Stimulated activated CD8-positive, alpha-beta memory T cell treated with anti-CD3 and anti-CD28 coated beads, Interleukin-12 subunit alpha, Interleukin-12 subunit beta, amount 100 ng/mL, for 24 hours (primary cell): ENCODE results near the gene FAM169A.
"Not testable (repeated sequence)": the region's sequence is repeated elsewhere in the genome, so short reads cannot be mapped to it uniquely, and the experiment has no call there.

Experiments
- DNase-seq: peaks from one replicate; pipeline ENCODE4 v3.0.0-alpha.2; 2020; ENCODE audit errors: extremely low read depth

Gene FAM169A

GRCh38 chr5:74870299-74871067 lies 4.3 kb upstream of the FAM169A start:
- DNase-seq: no peak

- not testable (repeated sequence) for DNase-seq
Measured at GRCh38 chr5:74869414-74869813, 3.2 kb upstream of the FAM169A start.

DNA sequence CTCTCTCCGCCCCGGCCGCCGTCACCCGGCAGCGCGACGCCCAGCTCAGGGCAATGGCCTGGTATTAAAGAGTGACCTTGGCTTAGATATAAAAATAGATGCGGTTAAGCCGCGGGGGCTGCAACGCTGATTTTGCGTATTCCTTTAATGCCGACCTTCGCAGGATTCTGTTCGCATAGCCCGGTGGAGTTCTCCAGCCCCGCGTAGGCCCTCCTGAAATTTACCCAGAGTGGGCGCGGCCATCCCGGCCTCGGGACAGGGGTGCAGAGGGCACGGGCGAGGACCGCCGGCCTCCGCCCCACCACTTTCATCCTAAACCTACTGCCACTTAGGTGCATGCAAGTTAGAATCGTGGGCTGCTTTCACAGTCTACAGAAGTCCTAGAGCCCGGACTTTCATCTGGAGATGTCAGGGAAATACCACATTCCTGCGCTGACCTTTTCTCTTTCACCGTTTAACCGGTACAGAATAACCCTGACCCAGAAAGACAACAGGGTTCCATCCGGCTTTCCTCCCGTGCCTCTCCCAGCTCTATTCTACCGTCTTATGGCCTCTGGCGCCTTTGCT lies 492 bp upstream of the FAM169A start:
- no peak for DNase-seq

DNA sequence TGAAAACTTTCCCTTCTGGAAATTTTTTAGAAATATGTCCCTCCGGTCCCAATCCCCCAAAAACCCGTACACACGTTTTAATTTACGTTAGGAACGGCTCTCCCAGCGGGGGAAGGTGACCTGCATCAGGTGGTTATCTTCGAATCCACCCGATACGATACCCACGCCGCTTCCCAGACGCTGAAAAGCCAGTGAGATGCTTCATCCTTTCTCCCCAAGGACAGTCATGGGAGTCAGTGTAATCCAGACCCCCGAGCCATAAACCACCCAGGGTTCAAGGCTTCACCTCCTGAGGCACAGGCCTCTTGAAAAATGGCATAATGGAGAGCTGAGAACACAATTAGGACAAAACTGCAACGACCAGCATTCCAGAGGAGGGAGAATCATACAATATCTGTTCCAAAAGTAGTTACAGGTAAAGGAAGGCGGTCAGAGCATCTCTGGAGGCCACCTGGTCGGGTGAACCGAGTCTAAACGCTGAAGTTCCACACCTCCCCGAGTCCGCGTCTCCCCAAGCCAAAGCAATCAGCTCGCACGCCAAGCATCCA lies 857 bp downstream of the FAM169A start:
- DNase-seq: no peak

- no peak for DNase-seq
Measured at GRCh38 chr5:74864823-74865222, 1.4 kb downstream of the FAM169A start.

- DNase-seq: no peak
Measured at GRCh38 chr5:74863726-74864125, 2.5 kb downstream of the FAM169A start.

GRCh38 chr5:74862221-74862620 lies 4.0 kb downstream of the FAM169A start:
- DNase-seq: no peak

DNA sequence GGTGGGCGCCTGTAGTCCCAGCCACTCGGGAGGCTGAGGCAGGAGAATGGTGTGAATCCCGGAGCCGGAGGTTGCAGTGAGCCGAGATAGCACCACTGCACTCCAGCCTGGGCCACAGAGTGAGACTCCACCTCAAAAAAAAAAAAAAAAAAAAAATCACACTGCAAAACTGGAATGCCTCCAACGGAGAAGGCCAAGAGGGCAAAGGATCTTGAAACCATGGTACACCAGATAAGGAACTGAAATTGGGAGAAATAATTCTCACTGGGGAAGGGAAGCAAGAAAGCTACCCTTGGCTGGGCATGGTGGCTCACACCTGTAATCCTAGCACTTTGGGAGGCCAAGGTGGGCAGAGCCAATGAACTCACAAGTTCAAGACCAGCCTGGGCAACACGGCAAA lies 9.2 kb downstream of the FAM169A start:
- not testable (repeated sequence) for DNase-seq

- DNase-seq: no peak
Measured at GRCh38 chr5:74853256-74853655, 12.9 kb downstream of the FAM169A start.

DNA sequence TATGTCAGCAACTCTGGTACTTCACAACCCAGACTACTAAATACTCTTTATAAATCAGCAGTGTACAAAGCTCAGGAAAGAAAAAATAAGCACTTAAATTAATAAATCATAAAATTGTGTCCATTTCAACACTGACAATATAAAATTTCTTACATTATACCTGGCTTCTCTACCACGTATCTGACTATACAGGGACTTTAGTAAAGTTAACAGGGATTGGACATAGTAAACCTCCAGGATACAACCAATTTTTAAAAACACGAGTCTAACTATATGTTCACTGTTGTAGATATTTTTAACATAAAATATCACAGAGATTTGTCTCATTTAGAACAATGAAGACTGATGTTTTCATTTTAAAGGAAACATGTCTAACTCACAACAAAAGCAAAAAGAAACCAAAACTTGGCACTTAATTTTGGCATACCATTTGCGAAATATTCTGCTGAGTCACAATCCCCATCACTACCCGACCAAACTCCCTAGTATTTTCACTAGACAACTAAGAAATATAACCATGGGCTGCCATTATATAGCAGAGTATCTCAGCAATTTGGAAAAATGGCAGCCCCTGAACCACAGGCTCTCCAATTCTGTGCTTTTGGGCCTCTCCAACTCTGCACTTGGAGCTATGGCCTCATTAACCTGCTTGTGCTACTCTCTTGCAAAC lies 14.4 kb downstream of the FAM169A start:
- DNase-seq: no peak

DNA sequence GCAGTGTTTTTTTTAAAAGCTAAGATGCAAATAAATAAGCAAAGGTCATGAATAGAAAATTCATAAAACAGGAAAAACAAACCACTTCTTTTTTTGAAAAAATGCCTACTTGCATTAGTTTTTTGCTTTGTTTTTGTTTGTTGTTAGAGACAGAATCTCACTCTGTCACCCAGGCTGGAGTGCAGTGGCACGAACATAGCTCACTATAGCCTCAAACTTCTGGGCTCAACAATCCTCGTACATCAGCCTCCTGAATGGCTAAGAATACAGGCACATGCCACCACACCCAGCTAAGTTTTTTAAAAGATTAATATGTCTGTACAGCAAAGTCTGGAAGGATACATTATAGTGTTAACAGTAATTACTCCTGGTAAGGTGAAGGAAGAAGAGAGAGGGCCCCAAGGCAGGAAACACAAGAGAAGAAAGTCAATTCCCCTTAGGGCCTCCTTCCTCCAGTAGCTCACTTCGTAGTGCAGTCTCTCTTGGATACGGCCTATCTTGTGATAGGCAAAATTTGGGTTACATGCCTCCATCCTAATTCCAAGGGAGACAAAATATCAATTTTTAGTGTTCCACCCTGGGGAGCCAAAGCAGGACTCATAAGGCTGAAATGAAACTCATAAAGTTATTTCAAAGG lies 15.3 kb downstream of the FAM169A start:
- no peak for DNase-seq

DNA sequence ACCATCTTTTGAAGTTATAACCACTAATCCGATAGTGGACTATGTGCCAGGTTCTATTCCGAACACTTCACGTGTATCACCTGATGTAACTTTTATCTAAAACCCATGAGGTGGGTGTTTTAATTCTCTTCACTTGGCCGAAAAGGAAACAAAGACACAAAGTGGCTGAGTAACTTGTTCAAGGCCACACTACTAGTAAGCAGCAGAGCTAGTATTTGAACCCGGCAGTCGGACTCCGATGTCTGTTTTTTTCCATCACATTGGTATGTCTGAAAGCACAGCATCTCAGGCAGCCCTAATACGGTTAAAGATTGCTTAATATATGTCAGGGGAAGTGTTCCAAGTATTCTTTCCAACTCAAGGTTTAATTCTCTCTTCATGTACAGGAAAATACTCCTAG lies 16.2 kb downstream of the FAM169A start:
- no peak for DNase-seq

DNA sequence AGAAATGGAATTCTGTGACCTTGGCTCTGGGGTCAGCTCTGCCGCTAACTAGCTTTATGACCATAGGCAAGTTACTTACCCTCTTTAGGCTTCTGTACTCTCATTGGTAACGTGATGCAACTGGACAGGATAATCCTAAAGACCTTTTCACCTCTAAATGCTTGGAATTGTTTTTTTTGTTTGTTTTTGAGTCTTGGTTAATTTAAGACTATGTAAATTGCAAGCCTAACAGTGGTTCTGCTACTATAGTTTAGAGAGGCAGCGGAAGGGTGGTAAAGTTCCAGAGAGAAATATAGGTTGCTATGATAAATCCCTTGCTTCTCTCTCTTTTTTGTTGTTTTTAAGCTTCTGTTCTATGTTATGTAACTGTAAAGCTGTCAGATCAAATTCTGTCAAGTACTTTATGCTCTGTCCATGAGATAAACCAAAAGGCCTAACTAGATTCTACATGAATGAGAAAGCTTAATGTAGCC lies 17.6 kb downstream of the FAM169A start:
- no peak for DNase-seq

DNA sequence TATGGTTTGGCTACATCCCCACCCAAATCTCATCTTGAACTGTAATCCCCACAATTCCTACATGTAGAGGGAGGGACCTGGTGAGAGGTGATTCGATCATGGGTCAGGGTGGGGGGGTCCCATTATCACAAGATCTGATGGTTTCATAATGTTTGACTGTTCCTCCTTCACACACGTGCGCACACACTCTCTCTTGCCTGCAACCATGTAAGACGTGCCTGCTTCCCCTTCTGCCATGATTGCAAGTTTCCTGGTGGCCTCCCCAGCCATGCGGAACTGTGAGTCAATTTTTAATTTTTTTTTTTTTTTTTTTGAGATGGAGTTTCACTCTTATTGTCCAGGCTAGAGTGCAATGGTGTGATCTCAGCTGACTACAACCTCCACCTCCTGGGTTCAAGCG lies 27.0 kb downstream of the FAM169A start:
- DNase-seq: no peak

DNA sequence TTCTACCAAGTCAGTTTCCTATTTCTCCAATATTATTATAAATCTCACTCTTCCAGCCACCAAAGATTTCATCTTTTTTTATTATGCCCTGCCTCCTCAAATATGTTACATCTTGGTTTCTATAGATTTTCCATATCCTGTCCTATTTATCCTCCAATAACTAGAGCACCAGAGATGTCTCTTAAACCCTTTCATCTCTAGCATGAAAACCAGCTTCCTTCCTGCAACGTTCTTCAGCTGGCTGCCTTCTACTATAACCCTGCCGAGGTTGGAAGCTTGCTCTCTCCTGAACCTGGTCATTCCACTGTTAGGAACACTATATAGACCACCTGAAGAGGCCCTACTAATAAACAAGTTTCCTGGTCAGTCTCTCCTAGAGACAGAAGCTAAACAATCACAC lies 27.9 kb downstream of the FAM169A start:
- no peak for DNase-seq

DNA sequence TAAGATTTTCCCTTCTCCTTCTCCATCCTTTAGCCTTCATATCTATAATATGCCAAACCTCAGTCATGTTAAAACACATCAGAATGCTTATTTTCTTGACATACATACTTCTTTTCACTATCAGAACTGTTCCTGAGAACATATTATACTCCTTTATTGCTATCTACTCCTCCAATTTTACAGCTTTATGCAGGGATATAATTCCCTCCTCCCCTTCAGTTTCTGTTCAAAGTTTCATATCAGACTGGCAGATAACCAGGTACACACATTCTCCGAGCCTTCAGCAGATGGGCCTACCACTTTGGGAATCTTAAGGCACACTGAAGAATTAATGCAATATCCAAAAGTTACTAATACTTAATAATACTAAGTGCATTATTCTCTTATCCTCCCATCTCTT lies 29.1 kb downstream of the FAM169A start:
- DNase-seq: no peak

DNA sequence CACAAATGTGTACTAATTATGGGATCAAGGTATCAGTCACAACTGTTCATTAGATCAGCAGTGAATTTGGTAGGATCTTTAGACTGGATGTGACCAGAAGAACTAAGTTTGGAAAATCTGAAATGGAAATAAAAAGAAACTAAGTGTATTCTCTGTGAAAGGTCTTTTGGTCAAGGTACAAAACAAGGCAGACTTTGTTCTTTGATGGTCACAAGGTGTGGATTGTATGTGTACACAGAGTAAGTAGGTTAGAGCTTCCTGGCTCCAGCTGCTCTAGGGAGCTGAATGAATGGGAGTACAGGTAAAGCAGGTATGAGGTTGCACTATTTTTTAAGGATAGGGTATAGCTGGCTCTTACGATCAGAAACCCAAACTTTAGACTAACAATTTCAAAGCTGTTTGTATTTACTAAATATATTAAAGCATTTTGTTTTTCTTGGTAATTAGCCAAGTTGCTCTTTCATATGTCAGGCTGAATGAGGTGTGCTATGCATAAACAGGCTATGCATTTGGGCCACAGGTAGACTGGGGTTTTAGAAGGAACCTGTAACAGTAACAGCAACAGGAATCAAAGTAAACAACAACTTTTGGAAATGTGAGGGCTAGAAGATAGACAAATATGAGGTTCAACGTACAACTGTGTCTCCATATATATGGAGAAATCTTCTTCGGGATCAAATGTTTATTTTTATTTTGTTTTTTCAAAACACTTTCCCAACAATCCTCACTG lies 32.5 kb downstream of the FAM169A start:
- DNase-seq: no peak

DNA sequence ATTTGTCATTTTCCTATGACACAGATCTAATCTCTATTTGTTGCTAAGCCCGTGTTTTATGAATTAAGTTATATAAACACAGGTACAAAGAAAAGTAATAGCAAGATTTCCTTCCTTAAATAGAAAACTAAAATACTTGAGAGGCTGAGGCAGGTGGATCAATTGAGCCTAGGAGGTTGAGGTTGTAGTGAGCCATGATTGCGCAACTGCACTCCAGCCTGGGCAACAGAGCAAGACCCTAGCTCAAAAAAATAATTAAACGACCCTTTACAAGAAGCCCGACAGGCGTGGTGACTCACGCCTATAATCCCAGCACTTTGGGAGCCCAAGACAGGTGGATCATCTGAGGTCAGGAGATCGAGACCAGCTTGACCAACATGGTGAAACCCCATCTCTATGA lies 36.8 kb downstream of the FAM169A start:
- no peak for DNase-seq

DNA sequence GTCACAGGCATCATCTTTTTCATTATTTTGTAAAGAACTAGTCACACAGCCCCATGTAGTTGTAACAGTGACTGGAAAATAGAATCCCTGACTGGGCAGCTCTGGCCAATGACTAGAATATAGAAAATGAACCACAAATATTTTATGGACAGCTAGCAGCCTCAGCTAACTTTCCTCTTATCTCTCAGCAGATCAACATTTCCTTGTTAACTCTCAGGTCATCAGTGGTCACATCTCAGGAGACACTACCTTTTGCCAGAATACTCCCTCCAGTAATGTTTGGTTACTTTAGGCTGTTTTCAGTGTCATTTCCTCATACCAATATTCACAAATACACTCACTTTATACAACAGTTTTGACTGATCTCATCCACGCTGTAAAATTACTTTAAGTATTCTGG lies 43.9 kb downstream of the FAM169A start:
- no peak for DNase-seq

DNA sequence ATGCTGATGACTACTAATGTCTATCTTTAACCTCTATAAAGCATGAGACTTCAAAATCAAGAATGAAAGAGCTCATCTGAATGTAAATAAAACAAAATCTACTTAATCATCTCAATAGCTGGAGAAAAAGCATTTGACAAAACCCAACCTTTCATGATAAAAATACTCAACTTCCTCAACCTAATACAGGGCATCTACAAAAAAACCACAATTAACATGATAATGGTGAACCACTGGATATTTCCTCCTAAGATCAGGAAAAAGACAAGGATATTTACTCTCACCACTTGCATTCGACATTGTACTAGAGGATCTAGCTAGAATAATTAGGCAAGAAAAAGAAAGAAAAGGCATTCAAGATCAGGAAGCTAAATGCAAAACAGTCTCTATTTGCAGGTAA lies 49.3 kb downstream of the FAM169A start:
- DNase-seq: no peak

DNA sequence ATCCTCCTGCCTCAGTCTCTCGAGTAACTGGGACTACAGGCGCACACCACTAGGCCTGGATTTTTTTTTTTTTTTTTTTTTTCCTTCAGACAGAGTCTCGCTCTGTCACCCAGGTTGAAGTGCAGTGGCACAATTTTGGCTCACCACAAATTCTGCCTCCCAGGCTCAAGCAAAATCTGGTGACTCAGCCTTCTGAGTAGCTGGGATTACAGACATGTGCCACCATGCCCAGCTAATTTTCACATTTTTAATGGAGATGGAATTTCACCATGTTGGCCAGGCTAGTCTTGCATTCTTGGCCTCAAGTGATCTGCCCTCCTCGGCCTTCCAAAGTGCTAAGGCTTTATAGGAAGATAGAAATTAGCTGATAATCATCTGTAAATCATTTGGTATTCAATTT lies 55.3 kb downstream of the FAM169A start:
- no peak for DNase-seq

DNA sequence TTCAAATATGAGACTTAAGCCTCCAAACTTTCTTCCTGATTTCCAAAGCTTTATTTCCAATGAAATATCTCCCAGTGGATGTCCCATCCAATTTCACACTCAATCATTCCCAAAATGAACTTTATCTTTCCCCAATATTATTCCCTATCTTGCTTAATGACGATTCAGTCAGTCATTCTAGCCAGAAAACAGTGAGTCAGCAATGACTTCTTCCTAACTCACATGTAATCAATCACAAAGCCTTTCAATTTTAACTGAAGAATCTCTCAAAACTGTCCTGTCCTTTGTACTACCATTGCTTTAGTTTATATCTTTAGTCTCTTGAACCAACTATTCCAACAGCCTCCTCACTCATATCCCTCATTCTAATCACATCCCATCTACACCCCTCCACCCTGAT lies 64.2 kb downstream of the FAM169A start:
- DNase-seq: no peak
